CD4-positive, alpha-beta T cell (primary cell): ENCODE results near the gene CACNB3. TPM values are rescaled to one million over a fixed set of nuclear protein-coding genes. Genes with fewer than 3 reads are reported as not detected.

Experiments used
- ATAC-seq: fragments of 200-7000 bp; cut with Tn5 transposase; one replicate; pipeline ENCODE4 v1.10.0; 2022; ENCODE audit warnings: mild to moderate bottlenecking; ENCODE audit not compliant: poor library complexity
- CTCF ChIA-PET: fragments of 350-600 bp; sonication (Branson Sonifier 250); formaldehyde crosslinking; loops from one replicate; lab custom pipeline; 2021; ENCODE audit warnings: antibody characterized with exemption, inconsistent platforms; lab: Charles Lee
- POLR2A ChIA-PET: fragments of 350-600 bp; sonication (Branson Sonifier 250); formaldehyde crosslinking; loops from one replicate; lab custom pipeline; 2021; ENCODE audit warnings: antibody characterized with exemption, inconsistent platforms; lab: Charles Lee
- DNase-seq, 14 experiments: peaks; one replicate each; pipeline ENCODE4 v3.0.0-alpha.2; 2013 to 2020; ENCODE audit warnings: mixed read lengths in 2 of 14
- H3K27ac ChIP-seq, 2 donors: one replicate each; pipeline versions ENCODE4 v1.5.1 to v1.7.0; 2013; ENCODE audit warnings: low read length in 2 of 2, low read depth in 1 of 2, mild to moderate bottlenecking in 1 of 2
- H3K27me3 ChIP-seq, 2 experiments: 1 replicate in 1 of 2; 2 replicates in 1 of 2; pipeline versions ENCODE4 v1.6.1 to v1.7.0; 2013; ENCODE audit warnings: low read length in 2 of 2, control low read depth in 1 of 2, mild to moderate bottlenecking in 1 of 2, moderate library complexity in 1 of 2; ENCODE audit not compliant: insufficient read depth in 2 of 2, control insufficient read depth in 1 of 2
- H3K36me3 ChIP-seq: one replicate; pipeline ENCODE4 v1.6.1; 2013; ENCODE audit warnings: low read length, control low read depth; ENCODE audit not compliant: insufficient read depth
- H3K4me1 ChIP-seq: one replicate; pipeline ENCODE4 v1.6.1; 2013; ENCODE audit warnings: low read length, control low read depth; ENCODE audit not compliant: insufficient read depth
- H3K4me3 ChIP-seq: one replicate; pipeline ENCODE4 v1.5.1; 2013; ENCODE audit warnings: mild to moderate bottlenecking, low read length, moderate library complexity
- H3K9me3 ChIP-seq, 2 experiments: 1 replicate in 1 of 2; 2 replicates in 1 of 2; pipeline versions ENCODE4 v1.6.1 to v1.7.0; 2013; ENCODE audit warnings: low read length in 2 of 2, mild to moderate bottlenecking in 2 of 2, control low read depth in 1 of 2, moderate library complexity in 1 of 2; ENCODE audit not compliant: control insufficient read depth in 1 of 2, insufficient read depth in 1 of 2
- H3K27ac Mint-ChIP-seq: one replicate; pipeline ENCODE4 v1.8.0; 2020; ENCODE audit warnings: mixed read lengths
- H3K27me3 Mint-ChIP-seq: one replicate; pipeline ENCODE4 v1.8.0; 2021; ENCODE audit warnings: mixed read lengths
- H3K36me3 Mint-ChIP-seq: one replicate; pipeline ENCODE4 v1.8.0; 2021; ENCODE audit warnings: low read depth, mixed read lengths
- H3K4me1 Mint-ChIP-seq: one replicate; pipeline ENCODE4 v1.8.0; 2021; ENCODE audit warnings: low read depth, mixed read lengths
- H3K4me3 Mint-ChIP-seq: one replicate; pipeline ENCODE4 v1.8.0; 2020; ENCODE audit warnings: mild to moderate bottlenecking, mixed read lengths
- H3K9me3 Mint-ChIP-seq: one replicate; pipeline ENCODE4 v1.8.0; 2020; ENCODE audit warnings: mixed read lengths
- intact Hi-C, 2 experiments: fragments of 100-400 bp; cut with DNase I in 1 of 2; cut with micrococcal nuclease in 1 of 2; formaldehyde crosslinking; loops; one replicate each; pipeline versions ENCODE4 v1.15.1 to v1.9.0; 2023 to 2025; cut with DNase I, micrococcal nuclease
- total RNA-seq, 174 experiments: library from RNA in 2 of 174; stranded (reverse) in 2 of 174; gene quantifications; one replicate each; pipeline ENCODE4 v1.2.3 and lab custom pipeline; 2021 to 2026
- TF ChIP-seq, protein P1 (sequence below): fragments of 200-600 bp; IDR thresholded peaks from one replicate; pipeline ENCODE4 v1.8.0; 2022; ENCODE audit warnings: antibody characterized with exemption, mild to moderate bottlenecking

Gene CACNB3
- total RNA-seq, 2 experiments from 2014 or later: 3.9 to 5.7 TPM

DNA sequence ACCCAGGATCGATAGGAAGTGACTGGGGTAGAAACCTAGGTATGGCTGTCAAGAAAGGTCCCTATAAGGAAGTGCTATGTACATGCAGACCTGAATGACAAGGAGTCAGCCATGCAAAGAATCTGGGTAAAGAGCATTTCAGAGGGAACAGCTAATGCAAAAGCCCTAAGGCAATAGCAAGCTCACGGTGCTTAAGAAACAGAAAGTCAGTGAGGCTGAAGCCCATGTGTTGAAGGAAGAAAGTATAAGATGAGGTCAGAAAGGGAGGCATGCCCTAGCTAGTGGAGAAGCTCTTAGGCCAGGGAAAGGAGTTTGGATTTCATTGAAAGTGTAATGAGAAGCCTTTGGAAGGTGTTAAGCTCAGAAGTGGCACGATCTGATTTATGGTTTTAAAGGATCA, 23.4 kb upstream of the CACNB3 start:
- Histone ChIP-seq H3K36me3 (no peaks in the 10 kb centered on the region), H3K4me1 (peaks cover 7% of the 10 kb centered on the region), H3K4me3 (no peak overlapping the region), H3K27me3 (peaks cover 6% of the 10 kb centered on the region in 2 experiments), H3K9me3 (no peaks in the 10 kb centered on the region), H3K27ac (no peak overlapping the region)
- intact Hi-C loops: loop anchor here in 1 of 2 experiments (1.0 to 10.0 kb wide), 2 partner anchors 42 to 250 kb away; no protein-coding TSS in a partner anchor
- CTCF ChIA-PET: interaction anchor here (1.6 to 5.1 kb wide), 2 partner anchors 16 to 42 kb away, joined by 3 to 53 read pairs; no protein-coding TSS in a partner anchor
- ATAC-seq (no peak), DNase-seq (no peak)
- H3K36me3 Mint-ChIP-seq: no peaks in the 10 kb centered on the region
- no peaks in the 10 kb centered on the region for H3K9me3 Mint-ChIP-seq
- POLR2A ChIA-PET: interaction anchor here (0.7 kb wide), 1 partner anchor 9 kb away, joined by 4 read pairs; no protein-coding TSS in a partner anchor
- peaks cover 14% of the 10 kb centered on the region for H3K27me3 Mint-ChIP-seq
- H3K4me1 Mint-ChIP-seq: peaks cover 4% of the 10 kb centered on the region
- TF ChIP-seq, protein P1, sequence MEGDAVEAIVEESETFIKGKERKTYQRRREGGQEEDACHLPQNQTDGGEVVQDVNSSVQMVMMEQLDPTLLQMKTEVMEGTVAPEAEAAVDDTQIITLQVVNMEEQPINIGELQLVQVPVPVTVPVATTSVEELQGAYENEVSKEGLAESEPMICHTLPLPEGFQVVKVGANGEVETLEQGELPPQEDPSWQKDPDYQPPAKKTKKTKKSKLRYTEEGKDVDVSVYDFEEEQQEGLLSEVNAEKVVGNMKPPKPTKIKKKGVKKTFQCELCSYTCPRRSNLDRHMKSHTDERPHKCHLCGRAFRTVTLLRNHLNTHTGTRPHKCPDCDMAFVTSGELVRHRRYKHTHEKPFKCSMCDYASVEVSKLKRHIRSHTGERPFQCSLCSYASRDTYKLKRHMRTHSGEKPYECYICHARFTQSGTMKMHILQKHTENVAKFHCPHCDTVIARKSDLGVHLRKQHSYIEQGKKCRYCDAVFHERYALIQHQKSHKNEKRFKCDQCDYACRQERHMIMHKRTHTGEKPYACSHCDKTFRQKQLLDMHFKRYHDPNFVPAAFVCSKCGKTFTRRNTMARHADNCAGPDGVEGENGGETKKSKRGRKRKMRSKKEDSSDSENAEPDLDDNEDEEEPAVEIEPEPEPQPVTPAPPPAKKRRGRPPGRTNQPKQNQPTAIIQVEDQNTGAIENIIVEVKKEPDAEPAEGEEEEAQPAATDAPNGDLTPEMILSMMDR: no peak
- no peak overlapping the region for H3K27ac Mint-ChIP-seq
- no peak overlapping the region for H3K4me3 Mint-ChIP-seq

DNA sequence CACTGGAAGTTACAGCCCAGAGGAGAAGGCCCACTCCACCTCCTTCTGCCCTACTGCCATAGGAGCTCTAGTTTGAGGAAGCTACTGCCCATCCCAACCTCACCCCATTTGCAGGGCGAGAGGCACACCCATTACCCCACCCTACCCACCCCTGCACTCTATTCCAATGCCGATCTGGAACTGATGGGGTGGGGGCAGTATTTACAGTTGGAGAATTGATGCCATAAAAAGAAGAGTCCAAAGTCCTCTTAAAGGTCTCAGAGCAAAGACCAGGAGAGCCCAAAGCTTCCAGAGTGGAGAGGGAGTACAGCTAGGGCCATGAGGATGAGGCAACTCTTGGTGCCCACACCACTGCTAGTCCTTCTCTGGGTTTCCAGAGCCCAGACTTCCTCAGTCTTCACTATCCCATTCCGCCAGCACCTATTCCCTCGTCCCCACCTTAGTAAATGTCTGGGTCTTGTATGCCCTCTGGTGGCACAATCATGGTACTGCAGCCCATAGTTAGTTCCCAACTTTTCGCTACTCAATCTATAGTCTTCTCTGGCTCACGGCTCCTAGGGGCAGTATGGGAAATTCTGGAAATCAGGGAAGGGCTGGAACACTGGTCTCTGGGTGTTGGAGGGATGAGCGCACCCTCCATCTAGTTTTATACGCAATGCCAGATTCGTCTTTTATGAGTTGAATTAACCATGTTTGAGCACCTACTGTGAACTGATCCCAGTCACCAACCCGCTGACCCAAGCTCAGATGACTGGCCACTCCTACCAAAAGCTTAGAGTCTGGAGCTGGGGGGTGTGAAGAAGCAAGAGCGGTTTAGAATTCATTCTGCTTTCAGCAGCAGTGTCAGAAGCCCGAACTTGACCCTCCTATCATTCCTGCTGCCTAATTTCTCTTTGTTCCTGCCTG, 22.5 kb upstream of the CACNB3 start:
- ChIA-PET CTCF (interaction anchor here (1.3 to 5.1 kb wide), 4 partner anchors 15 to 254 kb away, joined by 3 to 53 read pairs (median 4); no protein-coding TSS in a partner anchor), POLR2A (interaction anchor here (0.6 kb wide), 1 partner anchor 1036 kb away, joined by 3 read pairs; no protein-coding TSS in a partner anchor)
- H3K9me3 Mint-ChIP-seq: no peaks in the 10 kb centered on the region
- H3K4me1 Mint-ChIP-seq: no peaks in the 10 kb centered on the region
- ATAC-seq (peak; percentile 79), DNase-seq (peak; percentile 21 to 76 (median 42))
- H3K27me3 ChIP-seq: no peaks in the 10 kb centered on the region
- no peaks in the 10 kb centered on the region for H3K36me3 ChIP-seq
- H3K4me3 Mint-ChIP-seq: no peak overlapping the region
- intact Hi-C loops: loop anchor here (1.0 to 10.0 kb wide), 2 partner anchors 43 to 251 kb away; no protein-coding TSS in a partner anchor
- H3K9me3 ChIP-seq: no peaks in the 10 kb centered on the region
- H3K4me1 ChIP-seq: peaks cover 7% of the 10 kb centered on the region
- no peak overlapping the region for H3K4me3 ChIP-seq
- H3K36me3 Mint-ChIP-seq: no peaks in the 10 kb centered on the region
- H3K27me3 Mint-ChIP-seq: peaks cover 5% of the 10 kb centered on the region
- H3K27ac Mint-ChIP-seq: no peak overlapping the region
- H3K27ac ChIP-seq: no peak overlapping the region
- TF ChIP-seq, protein P1: peak; percentile 96

DNA sequence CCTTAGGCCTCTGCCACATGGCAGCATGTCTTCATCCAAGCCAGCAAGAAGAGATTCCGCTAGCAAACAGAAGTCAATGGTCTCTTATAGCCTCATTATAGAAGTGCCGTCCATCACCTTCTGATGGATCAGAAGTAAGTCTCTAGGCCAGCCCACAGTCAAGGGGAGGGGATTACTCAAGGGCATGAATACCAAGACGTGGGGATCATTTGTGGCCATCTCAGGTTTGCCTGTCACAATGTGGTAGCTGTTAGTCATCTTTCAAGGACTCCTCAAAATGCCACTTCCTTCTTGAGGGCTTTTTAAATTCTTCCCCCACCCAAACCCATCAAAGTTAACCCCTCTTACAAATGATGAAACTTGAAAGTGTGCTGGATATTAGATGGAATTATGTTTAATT, 21.3 kb upstream of the CACNB3 start:
- H3K4me3 ChIP-seq: no peak overlapping the region
- Mint-ChIP-seq H3K36me3 (no peaks in the 10 kb centered on the region), H3K9me3 (no peaks in the 10 kb centered on the region), H3K4me1 (no peaks in the 10 kb centered on the region), H3K27ac (no peak overlapping the region), H3K4me3 (no peak overlapping the region), H3K27me3 (peaks cover 5% of the 10 kb centered on the region)
- no peak overlapping the region for H3K27ac ChIP-seq
- H3K4me1 ChIP-seq: peaks cover 7% of the 10 kb centered on the region
- no peaks in the 10 kb centered on the region for H3K9me3 ChIP-seq
- H3K27me3 ChIP-seq: no peaks in the 10 kb centered on the region
- intact Hi-C loops: loop anchor here (1.0 to 10.0 kb wide), 2 partner anchors 44 to 252 kb away; no protein-coding TSS in a partner anchor
- no peaks in the 10 kb centered on the region for H3K36me3 ChIP-seq
- TF ChIP-seq, protein P1: no peak
- POLR2A ChIA-PET: interaction anchor here (0.6 kb wide), 1 partner anchor 44 kb away, joined by 4 read pairs; no protein-coding TSS in a partner anchor
- no peak for DNase-seq
- CTCF ChIA-PET: interaction anchor here (1.3 to 1.5 kb wide), 3 partner anchors 18 to 255 kb away, joined by 3 to 5 read pairs (median 5); no protein-coding TSS in a partner anchor
- no peak for ATAC-seq
